Measurements from ENCODE around the gene GADD45G. TPM values are rescaled to one million over a fixed set of nuclear protein-coding genes. Genes with fewer than 3 reads are reported as not detected.

Gene GADD45G
- total and polyA plus RNA-seq, 2 of the 8 experiments (the other 6 are each of a cell fraction or from before 2014, with no cell fraction given): 7.0 to 11.4 TPM

DNA sequence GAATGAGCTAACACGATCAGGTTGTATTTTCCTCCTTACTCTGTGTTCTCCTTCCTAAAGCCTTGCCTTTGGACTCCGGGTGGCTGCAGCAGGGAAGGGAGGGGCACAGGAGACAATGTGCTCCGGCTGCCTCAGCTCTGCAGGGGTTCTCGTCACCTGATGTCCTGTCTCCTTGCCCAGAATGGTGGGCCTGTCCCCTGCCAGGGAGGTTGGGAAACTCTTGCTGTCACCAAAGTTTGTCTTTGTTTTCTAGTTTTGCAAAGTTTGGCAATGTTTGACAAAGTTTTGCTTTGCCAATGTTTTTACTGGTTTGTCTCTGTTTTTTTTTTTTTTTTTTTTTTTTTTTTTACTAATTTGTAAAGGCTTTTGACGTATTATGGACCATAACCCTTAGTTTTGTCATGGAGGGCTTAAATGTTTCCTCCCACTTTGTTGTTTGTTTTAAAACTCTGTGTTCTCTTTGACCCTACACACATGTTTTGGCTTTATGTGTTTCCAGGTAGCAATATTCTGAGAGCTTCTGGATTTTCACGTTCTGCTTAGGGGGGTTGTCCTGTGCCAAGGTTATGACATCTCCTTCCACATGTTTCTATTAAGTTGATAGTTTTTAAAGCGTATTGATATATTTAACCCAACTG is 49.3 kb downstream of the GADD45G start (continued):
- no peak for TF ChIP-seq JUN (IDR thresholded peaks at IDR 0.05; ENCODE audit: low read depth, low read length)
- no peak for TF ChIP-seq EGR1 (IDR thresholded peaks at IDR 0.05; ENCODE audit: borderline replicate concordance, low read depth, low read length)
- no peak for TF ChIP-seq SUZ12 (IDR thresholded peaks at IDR 0.05; ENCODE audit: low read length)
- no peak for TF ChIP-seq PHF8 (conservative IDR thresholded peaks at IDR 0.05; ENCODE audit: low read depth, low read length)
- no peak for TF ChIP-seq CHD2 (IDR thresholded peaks at IDR 0.05; ENCODE audit: low read length)
- TF ChIP-seq FOSL1 (IDR thresholded peaks at IDR 0.05; ENCODE audit: insufficient read depth, low read depth, low read length): no peak
